K562 (cell line): ENCODE data around the gene ILK. TPM values are rescaled to one million over a fixed set of nuclear protein-coding genes. Genes with fewer than 3 reads are reported as not detected.
A peak's percentile ranks its signal among the peaks of the same experiment; 100 is the strongest.

Experiments used
- ATAC-seq: fragments of 200-7000 bp; cut with Tn5 transposase; 3 replicates; pipeline ENCODE4 v1.9.1; 2020; ENCODE audit warnings: moderate library complexity
- BruUV-seq: library from RNA; stranded (reverse); fragments of 400-500 nt; replicated peaks from 2 replicates; lab custom pipeline; 2021; lab: Mats Ljungman, UMichigan
- CTCF ChIA-PET: fragments of 300-600 bp; formaldehyde crosslinking; extraction: SDS; loops from one replicate; lab custom pipeline; 2021; ENCODE audit warnings: low intra/inter-chr PET ratio; lab: Yijun Ruan, JAX
- POLR2A ChIA-PET: fragments of 300-600, 350-650 bp; sonication (Branson Sonifier 250); formaldehyde crosslinking; extraction: SDS; loops from one replicate; lab custom pipeline; 2021; ENCODE audit warnings: antibody characterized with exemption, inconsistent platforms; lab: Yijun Ruan, JAX
- DNase-seq, 4 experiments: peaks; one replicate each; pipeline versions ENCODE4 v3.0.0 to v3.0.0-alpha.2; 2011 to 2018; ENCODE audit warnings: low spot score in 3 of 4, mixed read lengths in 3 of 4; ENCODE audit errors: extremely low read depth in 1 of 4
- FAIRE-seq: peaks from 2 replicates; lab custom pipeline; 2011; peaks lifted over from hg19 to GRCh38; lab: Jason Lieb, UNC
- H2AFZ ChIP-seq: 2 replicates; pipeline ENCODE4 v1.6.0; 2011; ENCODE audit warnings: low read depth, low read length, control low read depth, inconsistent platforms
- H3K27ac ChIP-seq: fragments of 200-600 bp; 3 replicates; pipeline ENCODE4 v1.8.0; 2011; ENCODE audit warnings: low read depth, mild to moderate bottlenecking, control low read depth, inconsistent platforms, low read length, moderate library complexity, mixed read lengths; ENCODE audit errors: extremely low read depth
- H3K27me3 ChIP-seq, 2 experiments: fragments of 300-600 bp in 1 of 2; 2 replicates in 1 of 2; 3 replicates in 1 of 2; pipeline versions ENCODE4 v1.6.0 to v1.8.0; 2011; ENCODE audit warnings: inconsistent platforms in 2 of 2, low read length in 2 of 2, mild to moderate bottlenecking in 1 of 2, mixed read lengths in 1 of 2, moderate library complexity in 1 of 2; ENCODE audit not compliant: control insufficient read depth in 2 of 2, insufficient read depth in 2 of 2
- H3K36me3 ChIP-seq: fragments of 300-600 bp; 3 replicates; pipeline ENCODE4 v1.8.0; 2011; ENCODE audit warnings: mild to moderate bottlenecking, low read length, inconsistent platforms; ENCODE audit not compliant: control insufficient read depth, insufficient read depth
- H3K4me1 ChIP-seq, 2 experiments: fragments of 200-600 bp in 1 of 2; replicated peaks in 1 of 2; 2 replicates in 1 of 2; 3 replicates in 1 of 2; pipeline versions ENCODE4 v1.5.1 to v1.8.0; 2011; ENCODE audit warnings: inconsistent platforms in 2 of 2, low read length in 2 of 2, mild to moderate bottlenecking in 1 of 2, mixed read lengths in 1 of 2, moderate library complexity in 1 of 2; ENCODE audit not compliant: control insufficient read depth in 2 of 2, insufficient read depth in 2 of 2
- H3K4me2 ChIP-seq: 2 replicates; pipeline ENCODE4 v1.6.1; 2011; ENCODE audit warnings: low read length, control low read depth, inconsistent platforms, mixed read lengths; ENCODE audit not compliant: insufficient read depth
- H3K4me3 ChIP-seq: fragments of 200-600 bp; sonication (generic), shearing (Covaris generic); 2 replicates; pipeline ENCODE4 v1.5.1; 2016; ENCODE audit warnings: control low read depth, inconsistent platforms
- H3K79me2 ChIP-seq: fragments of 200-600 bp; 3 replicates; pipeline ENCODE4 v1.8.0; 2011; ENCODE audit warnings: low read length, inconsistent platforms; ENCODE audit not compliant: control insufficient read depth, insufficient read depth
- H3K9ac ChIP-seq, 2 experiments: 2 replicates each; pipeline versions ENCODE4 v1.6.0 to v1.6.1; 2011; ENCODE audit warnings: low read depth in 2 of 2, low read length in 2 of 2, control low read depth in 1 of 2, inconsistent platforms in 1 of 2, mild to moderate bottlenecking in 1 of 2, mixed read lengths in 1 of 2; ENCODE audit not compliant: insufficient read depth in 1 of 2
- H3K9me1 ChIP-seq: one replicate; pipeline ENCODE4 v1.6.0; 2011; ENCODE audit warnings: inconsistent platforms, mild to moderate bottlenecking, low read length, moderate library complexity; ENCODE audit not compliant: control insufficient read depth, insufficient read depth
- H3K9me3 ChIP-seq: replicated peaks from 2 replicates; pipeline ENCODE4 v1.5.1; 2011; ENCODE audit warnings: low read depth, low read length, inconsistent platforms; ENCODE audit not compliant: control insufficient read depth, insufficient read depth
- H4K20me1 ChIP-seq: replicated peaks from 2 replicates; pipeline ENCODE4 v1.6.1; 2011; ENCODE audit warnings: low read length, inconsistent platforms, mixed read lengths; ENCODE audit not compliant: control insufficient read depth, insufficient read depth
- ESRRB ChIP-seq: fragments of 250-450 bp; sonication (Bioruptor Pico); IDR thresholded peaks from 2 replicates; pipeline ENCODE4 v1.5.0; 2020; ENCODE audit warnings: mild to moderate bottlenecking, moderate library complexity, borderline replicate concordance
- GATAD2A ChIP-seq: fragments of 450-650 bp; IDR thresholded peaks from 2 replicates; pipeline ENCODE4 v1.6.1; 2017
- GTF2B ChIP-seq: IDR thresholded peaks from 2 replicates; pipeline ENCODE4 v1.6.1; 2011; ENCODE audit not compliant: insufficient read length; ENCODE audit errors: extremely low read depth
- HNRNPLL ChIP-seq: fragments of 200-400 bp; formaldehyde crosslinking; IDR thresholded peaks from 2 replicates; pipeline ENCODE4 v1.6.1; 2017; ENCODE audit warnings: low read length, low read depth, mild to moderate bottlenecking; ENCODE audit not compliant: poor library complexity, severe bottlenecking
- KLF1 ChIP-seq: fragments of 450-650 bp; IDR thresholded peaks from 2 replicates; pipeline ENCODE4 v1.6.1; 2016; ENCODE audit warnings: missing genetic modification characterization, missing compliant biosample characterization
- KLF10 ChIP-seq: fragments of 250-450 bp; sonication (Bioruptor Pico); IDR thresholded peaks from 2 replicates; pipeline ENCODE4 v1.6.1; 2021; ENCODE audit warnings: matching md5 sums
- MAFG ChIP-seq: fragments of 450-650 bp; conservative IDR thresholded peaks from 2 replicates; pipeline ENCODE4 v1.6.1; 2016; ENCODE audit warnings: missing genetic modification characterization, missing compliant biosample characterization
- NCOR1 ChIP-seq: fragments of 450-650 bp; IDR thresholded peaks from 2 replicates; pipeline ENCODE4 v1.6.1; 2016; ENCODE audit warnings: mild to moderate bottlenecking, moderate library complexity
- NUFIP1 ChIP-seq: fragments of 450-650 bp; IDR thresholded peaks from 2 replicates; pipeline ENCODE4 v1.6.1; 2018; ENCODE audit not compliant: partially characterized antibody
- PRPF4 ChIP-seq: fragments of 200-400 bp; formaldehyde crosslinking; IDR thresholded peaks from one replicate; pipeline ENCODE4 v1.6.1; 2017; ENCODE audit warnings: low read length, low read depth, mild to moderate bottlenecking; ENCODE audit not compliant: insufficient read depth, poor library complexity, severe bottlenecking
- SRSF7 ChIP-seq: fragments of 200-400 bp; formaldehyde crosslinking; optimal IDR thresholded peaks from 2 replicates; pipeline ENCODE3; 2017; ENCODE audit warnings: mild to moderate bottlenecking, low read depth, low read length
- TAF1 ChIP-seq: IDR thresholded peaks from 2 replicates; pipeline ENCODE4 v1.6.1; 2011; ENCODE audit warnings: mild to moderate bottlenecking, low read length, moderate library complexity; ENCODE audit not compliant: insufficient read depth, control insufficient read depth, severe bottlenecking; ENCODE audit errors: extremely low read depth
- THRAP3 ChIP-seq: fragments of 450-650 bp; IDR thresholded peaks from 2 replicates; pipeline ENCODE4 v1.6.1; 2016; ENCODE audit warnings: mild to moderate bottlenecking, inconsistent platforms, borderline replicate concordance
- ZNF695 ChIP-seq: fragments of 450-650 bp; formaldehyde crosslinking; IDR thresholded peaks from 2 replicates; pipeline ENCODE4 v1.4.0; 2020; ENCODE audit warnings: mild to moderate bottlenecking, moderate library complexity
- WGBS: fragments of 100-300 bp; shearing (Covaris generic); methylation state at CpG from one replicate; pipeline ENCODE4 v1.1.6; 2016; ENCODE audit warnings: low coverage, mixed read lengths; ENCODE audit not compliant: insufficient coverage; ENCODE audit errors: missing lambda C conversion rate; 5-methylcytosine and 5-hydroxymethylcytosine counted together
- in situ Hi-C: fragments of 300-500 bp; cut with MboI; formaldehyde crosslinking; loops from 4 replicates; pipeline ENCODE4 v1.15.0; 2018; ENCODE audit warnings: inconsistent platforms, mixed read lengths
- intact Hi-C: fragments of 100-400 bp; cut with micrococcal nuclease; formaldehyde crosslinking; loops from 2 replicates; pipeline ENCODE4 v1.14.2; 2022
- polyA plus RNA-seq, 8 experiments: library from polyadenylated mRNA; depleted of rRNA in 4 of 8; stranded (reverse) in 5 of 8; unstranded in 3 of 8; fragments of >200 nt; fragmentation: Nextera tagmentation in 2 of 8; fragmentation: Illumina TruSeq in 1 of 8; extraction: Ambion mirVana in 2 of 8; extraction: Trizol in 1 of 8; gene quantifications; 2 replicates each; pipeline versions ENCODE4 v1.2.1 to v1.2.3, GENCODE V29; 2011 to 2014; ENCODE audit warnings: inconsistent platforms in 1 of 8, missing spikeins in 1 of 8
- total RNA-seq, 7 experiments: library from RNA; depleted of rRNA in 6 of 7; stranded (reverse); fragments of >200 nt in 6 of 7; fragmentation: Illumina TruSeq in 2 of 7; extraction: Trizol in 2 of 7; gene quantifications; 2 replicates each; pipeline versions ENCODE4 v1.2.1 to v1.2.3, GENCODE V29; 2011 to 2021; ENCODE audit warnings: low replicate concordance in 1 of 7
- TF ChIP-seq, protein P1 (sequence below): sonication (generic); formaldehyde crosslinking; IDR thresholded peaks from 2 replicates; pipeline ENCODE4 v1.8.0; 2022; ENCODE audit warnings: mild to moderate bottlenecking, low read depth, missing genetic modification reagents

Gene ILK
- total and polyA plus RNA-seq, 9 of the 15 experiments (the other 6 are each of a cell fraction or from before 2014, with no cell fraction given), result 43.3 to 95.9 (median 58.9) TPM

GRCh38 chr11:6616596-6617250, 13.1 kb downstream of the ILK start:
- no peak for FAIRE-seq
- in situ Hi-C loops (no loop called here), intact Hi-C loops (loop anchor here (5.0 kb wide), 1 partner anchor 84 kb away; no protein-coding TSS in a partner anchor)

GRCh38 chr11:6617315-6617781, 13.8 kb downstream of the ILK start:
- Histone ChIP-seq H3K27ac (peak overlapping the region; percentile 86; the same call in 1 of the 3 replicates), H4K20me1 (no peaks in the 10 kb centered on the region), H3K79me2 (peaks cover 10% of the 10 kb centered on the region), H3K36me3 (peaks cover 22% of the 10 kb centered on the region), H3K4me2 (peak overlapping the region; percentile 100; the same call in 1 of the 2 replicates), H3K27me3 (no peaks in the 10 kb centered on the region), H2AFZ (no peak overlapping the region), H3K9me3 (no peaks in the 10 kb centered on the region), H3K9me1 (no peaks in the 10 kb centered on the region), H3K9ac (peak overlapping the region in 1 of 2 experiments; percentile 39; a peak in 2 of 4 replicates), H3K4me1 (peaks cover 17 to 21% of the 10 kb centered on the region in 2 experiments), H3K4me3 (no peak overlapping the region)
- in situ Hi-C loops, result no loop called here
- ATAC-seq (no peak), FAIRE-seq (no peak), DNase-seq (no peak)
- intact Hi-C loops, result loop anchor here (5.0 kb wide), 1 partner anchor 85 kb away; no protein-coding TSS in a partner anchor
- 81% methylated on average over 5 of the region's 5 CpGs for WGBS
- ChIA-PET CTCF (no interaction called here), POLR2A (interaction anchor here (0.9 to 2.8 kb wide), 5 partner anchors 13 to 89 kb away, joined by 3 to 17 read pairs (median 6); partner anchors contain the start of gene ILK)
- BruUV-seq, result no TSS peak
- no peak for TF ChIP-seq GTF2B
- TF ChIP-seq GATAD2A, result no peak
- TF ChIP-seq KLF1 (tag), result no peak
- TF ChIP-seq TAF1, result no peak
- TF ChIP-seq NUFIP1, result no peak
- TF ChIP-seq, protein P1, sequence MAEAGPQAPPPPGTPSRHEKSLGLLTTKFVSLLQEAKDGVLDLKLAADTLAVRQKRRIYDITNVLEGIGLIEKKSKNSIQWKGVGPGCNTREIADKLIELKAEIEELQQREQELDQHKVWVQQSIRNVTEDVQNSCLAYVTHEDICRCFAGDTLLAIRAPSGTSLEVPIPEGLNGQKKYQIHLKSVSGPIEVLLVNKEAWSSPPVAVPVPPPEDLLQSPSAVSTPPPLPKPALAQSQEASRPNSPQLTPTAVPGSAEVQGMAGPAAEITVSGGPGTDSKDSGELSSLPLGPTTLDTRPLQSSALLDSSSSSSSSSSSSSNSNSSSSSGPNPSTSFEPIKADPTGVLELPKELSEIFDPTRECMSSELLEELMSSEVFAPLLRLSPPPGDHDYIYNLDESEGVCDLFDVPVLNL (CRISPR knock-in tag), result no peak
- no peak for TF ChIP-seq PRPF4
- no peak for TF ChIP-seq NCOR1

More at GRCh38 chr11:6616596-6617250, 13.1 kb downstream of the ILK start:
- ATAC-seq (no peak), DNase-seq (no peak)
- WGBS, result 87% methylated on average over 13 of the region's 14 CpGs
- H3K27ac ChIP-seq, result no peak overlapping the region
- peaks cover 22% of the 10 kb centered on the region for H3K36me3 ChIP-seq
- ChIA-PET POLR2A (interaction anchor here (0.8 to 1.1 kb wide), 2 partner anchors 10 to 85 kb away, joined by 4 to 6 read pairs; no protein-coding TSS in a partner anchor), CTCF (no interaction called here)
- no peaks in the 10 kb centered on the region for H3K27me3 ChIP-seq
- H2AFZ ChIP-seq, result no peak overlapping the region
- H4K20me1 ChIP-seq, result no peaks in the 10 kb centered on the region
- H3K9me3 ChIP-seq, result no peaks in the 10 kb centered on the region
- H3K4me3 ChIP-seq, result no peak overlapping the region
- no peaks in the 10 kb centered on the region for H3K9me1 ChIP-seq
- peaks cover 14% of the 10 kb centered on the region for H3K79me2 ChIP-seq
- peaks cover 17 to 19% of the 10 kb centered on the region in 2 experiments for H3K4me1 ChIP-seq
- no peak overlapping the region for H3K4me2 ChIP-seq
- TF ChIP-seq ZNF695 (CRISPR knock-in tag) (no peak), MAFG (no peak), THRAP3 (no peak), HNRNPLL (no peak), KLF10 (CRISPR knock-in tag) (no peak), ESRRB (CRISPR knock-in tag) (no peak), SRSF7 (no peak)
- H3K9ac ChIP-seq, result 0 out of 4 replicates have a peak overlapping the region, but pooled peaks of 1 of the 2 experiments have one; percentile 29
- BruUV-seq, result no TSS peak
